ENCODE measurements around the gene SLC25A34.

DNA sequence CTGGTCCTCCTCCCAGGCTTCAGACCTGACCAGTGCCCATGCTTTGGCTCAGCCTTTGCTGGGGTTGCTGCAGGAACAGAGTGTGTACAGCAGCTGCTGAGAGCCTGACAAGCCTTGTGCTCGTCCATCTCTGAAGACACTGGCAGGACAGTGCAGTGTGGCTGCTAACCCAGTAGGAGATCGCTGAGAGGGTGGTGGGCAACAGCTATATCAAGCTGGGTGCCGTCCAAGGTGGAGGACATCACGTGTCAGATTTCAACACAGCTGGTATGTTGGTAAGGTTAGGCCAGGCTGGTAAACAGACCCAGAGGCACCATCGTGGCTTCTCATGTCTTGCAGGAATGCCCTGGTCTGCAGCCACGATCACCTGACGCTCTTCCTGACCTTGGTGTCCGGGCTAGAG lies 17.9 kb upstream of the SLC25A34 start:
- TF ChIP-seq NRF1 (IDR thresholded peaks at IDR 0.05; ENCODE audit: low read depth, low read length) (no peak), CHD2 (IDR thresholded peaks at IDR 0.05; ENCODE audit: low read length, partially characterized antibody) (no peak), SIN3A (IDR thresholded peaks at IDR 0.05; ENCODE audit: borderline replicate concordance, low read depth, low read length) (no peak)

All from SK-N-SH (cell line).